H9 (cell line): ENCODE results near the gene MYEF2. TPM values are rescaled to one million over a fixed set of nuclear protein-coding genes. Genes with fewer than 3 reads are reported as not detected.

ENCODE experiments used
- DNase-seq: peaks from one replicate; pipeline ENCODE4 v3.0.0-alpha.2; 2017
- H2AFZ ChIP-seq: one replicate; pipeline ENCODE4 v1.6.1; 2013; ENCODE audit warnings: mild to moderate bottlenecking, low read length, control low read depth, moderate library complexity
- H2AK5ac ChIP-seq: 2 replicates; pipeline ENCODE4 v1.6.1; 2013; ENCODE audit warnings: low read length, control low read depth, mixed read lengths; ENCODE audit not compliant: insufficient read length
- H2BK120ac ChIP-seq: one replicate; pipeline ENCODE4 v1.6.1; 2013; ENCODE audit warnings: low read depth, mild to moderate bottlenecking, low read length, control low read depth, inconsistent platforms; ENCODE audit not compliant: poor library complexity, severe bottlenecking
- H2BK12ac ChIP-seq: 2 replicates; pipeline ENCODE4 v1.6.1; 2013; ENCODE audit warnings: low read length, control low read depth, mixed read lengths, low read depth; ENCODE audit not compliant: insufficient read length
- H2BK15ac ChIP-seq: 2 replicates; pipeline ENCODE4 v1.6.1; 2013; ENCODE audit warnings: low read depth, low read length, control low read depth
- H2BK20ac ChIP-seq: one replicate; pipeline ENCODE4 v1.6.1; 2013; ENCODE audit warnings: low read depth, mild to moderate bottlenecking, low read length, control low read depth, inconsistent platforms; ENCODE audit not compliant: poor library complexity, severe bottlenecking
- H2BK5ac ChIP-seq: 2 replicates; pipeline ENCODE4 v1.6.1; 2013; ENCODE audit warnings: low read length, control low read depth, mixed read lengths; ENCODE audit not compliant: insufficient read length
- H3K14ac ChIP-seq: 2 replicates; pipeline ENCODE4 v1.6.1; 2013; ENCODE audit warnings: low read length, control low read depth; ENCODE audit not compliant: insufficient read depth
- H3K18ac ChIP-seq: 2 replicates; pipeline ENCODE4 v1.6.1; 2013; ENCODE audit warnings: low read depth, mild to moderate bottlenecking, mixed read lengths, low read length, control low read depth; ENCODE audit not compliant: insufficient read length
- H3K23ac ChIP-seq: 2 replicates; pipeline ENCODE4 v1.6.1; 2013; ENCODE audit warnings: low read length, control low read depth, mixed read lengths, low read depth; ENCODE audit not compliant: insufficient read length
- H3K23me2 ChIP-seq: 2 replicates; pipeline ENCODE4 v1.6.1; 2013; ENCODE audit warnings: low read depth, mild to moderate bottlenecking, mixed read lengths, low read length, control low read depth; ENCODE audit not compliant: insufficient read length, poor library complexity, severe bottlenecking
- H3K27ac ChIP-seq: 2 replicates; pipeline ENCODE4 v1.5.1; 2013; ENCODE audit warnings: low read length, control low read depth, mixed read lengths, low read depth; ENCODE audit not compliant: insufficient read length
- H3K27me3 ChIP-seq: 2 replicates; pipeline ENCODE4 v1.6.1; 2013; ENCODE audit warnings: low read length, control low read depth, inconsistent platforms; ENCODE audit not compliant: insufficient read depth
- H3K4ac ChIP-seq: 2 replicates; pipeline ENCODE4 v1.6.1; 2013; ENCODE audit warnings: low read depth, mild to moderate bottlenecking, control low read depth, inconsistent platforms, low read length, moderate library complexity
- H3K4me1 ChIP-seq: 2 replicates; pipeline ENCODE4 v1.6.1; 2013; ENCODE audit warnings: low read length, control low read depth, inconsistent platforms; ENCODE audit not compliant: insufficient read depth
- H3K4me2 ChIP-seq: 2 replicates; pipeline ENCODE4 v1.6.1; 2013; ENCODE audit warnings: low read length, control low read depth, mixed read lengths; ENCODE audit not compliant: insufficient read length, insufficient read depth
- H3K56ac ChIP-seq: 2 replicates; pipeline ENCODE4 v1.6.1; 2013; ENCODE audit warnings: low read depth, mild to moderate bottlenecking, mixed read lengths, low read length, control low read depth; ENCODE audit not compliant: insufficient read length
- H3K79me1 ChIP-seq: 2 replicates; pipeline ENCODE4 v1.6.1; 2013; ENCODE audit warnings: low read depth, mild to moderate bottlenecking, moderate library complexity, low read length, control low read depth, inconsistent platforms; ENCODE audit not compliant: insufficient read depth, poor library complexity, severe bottlenecking
- H3K79me2 ChIP-seq: 2 replicates; pipeline ENCODE4 v1.6.1; 2013; ENCODE audit warnings: low read length, control low read depth, inconsistent platforms; ENCODE audit not compliant: insufficient read depth
- H3K9ac ChIP-seq: 2 replicates; pipeline ENCODE4 v1.6.1; 2013; ENCODE audit warnings: low read length, control low read depth, mixed read lengths; ENCODE audit not compliant: insufficient read length; ENCODE audit errors: extremely low read depth
- H3K9me3 ChIP-seq: one replicate; pipeline ENCODE4 v1.6.1; 2013; ENCODE audit warnings: low read depth, low read length, inconsistent platforms; ENCODE audit not compliant: control insufficient read depth
- H3T11ph ChIP-seq: one replicate; pipeline ENCODE4 v1.6.1; 2013; ENCODE audit warnings: mild to moderate bottlenecking, low read length, control low read depth, inconsistent platforms
- H4K20me1 ChIP-seq: one replicate; pipeline ENCODE4 v1.6.1; 2013; ENCODE audit not compliant: control insufficient read depth, insufficient read length, insufficient read depth
- H4K5ac ChIP-seq: 2 replicates; pipeline ENCODE4 v1.6.1; 2013; ENCODE audit warnings: low read depth, mild to moderate bottlenecking, mixed read lengths, low read length, control low read depth; ENCODE audit not compliant: insufficient read length
- H4K8ac ChIP-seq: replicated peaks from 2 replicates; pipeline ENCODE4 v1.6.1; 2013; ENCODE audit warnings: low read length, control low read depth, mixed read lengths, low read depth; ENCODE audit not compliant: insufficient read length
- H4K91ac ChIP-seq: 2 replicates; pipeline ENCODE4 v1.6.1; 2013; ENCODE audit warnings: low read depth, mild to moderate bottlenecking, moderate library complexity, mixed read lengths, low read length, control low read depth; ENCODE audit not compliant: insufficient read length
- H3K27ac Mint-ChIP-seq, 3 experiments: 2 replicates in 2 of 3; 3 replicates in 1 of 3; pipeline ENCODE4 v1.8.0; 2020 to 2021; ENCODE audit warnings: mixed read lengths in 3 of 3, mild to moderate bottlenecking in 1 of 3, moderate library complexity in 1 of 3
- H3K27me3 Mint-ChIP-seq: 2 replicates; pipeline ENCODE4 v1.8.0; 2021; ENCODE audit warnings: low read depth, mild to moderate bottlenecking, moderate library complexity, mixed read lengths
- H3K36me3 Mint-ChIP-seq, 3 experiments: 2 replicates in 2 of 3; 3 replicates in 1 of 3; pipeline ENCODE4 v1.8.0; 2020 to 2021; ENCODE audit warnings: low read depth in 3 of 3, mixed read lengths in 3 of 3; ENCODE audit not compliant: insufficient read depth in 1 of 3
- H3K4me1 Mint-ChIP-seq, 2 experiments: 2 replicates each; pipeline ENCODE4 v1.8.0; 2020; ENCODE audit warnings: mixed read lengths in 2 of 2
- H3K4me3 Mint-ChIP-seq, 2 experiments: 2 replicates in 1 of 2; 3 replicates in 1 of 2; pipeline ENCODE4 v1.8.0; 2020 to 2021; ENCODE audit warnings: mild to moderate bottlenecking in 2 of 2, mixed read lengths in 2 of 2, moderate library complexity in 1 of 2
- H3K9me3 Mint-ChIP-seq, 2 experiments: 2 replicates in 1 of 2; 3 replicates in 1 of 2; pipeline ENCODE4 v1.8.0; 2020; ENCODE audit warnings: mild to moderate bottlenecking in 2 of 2, mixed read lengths in 2 of 2, moderate library complexity in 1 of 2
- CTCF ChIP-seq: fragments of 200-600 bp; sonication (generic); conservative IDR thresholded peaks from 3 replicates; pipeline ENCODE4 v1.8.0; 2021; ENCODE audit warnings: antibody characterized with exemption, mild to moderate bottlenecking
- WGBS: extraction: QIAGEN DNeasy Blood & Tissue Kit; methylation state at CpG from one replicate; pipeline ENCODE4 v1.1.7; 2013; ENCODE audit warnings: missing lambda C conversion rate, low lambda C conversion rate, mixed read lengths; ENCODE audit not compliant: insufficient read length; ENCODE audit errors: extremely low coverage; 5-methylcytosine and 5-hydroxymethylcytosine counted together
- total RNA-seq: library from RNA; stranded (reverse); gene quantifications from 2 replicates; pipeline ENCODE4 v1.2.1, GENCODE V29; 2021

The MYEF2 gene
- total RNA-seq, 1 experiment from 2014 or later: 85.2 TPM

- Histone ChIP-seq H3K4me2 (no peak overlapping the region), H3K14ac (no peak overlapping the region), H2BK15ac (no peak overlapping the region), H4K8ac (no peak overlapping the region), H3K23ac (no peak overlapping the region), H4K91ac (no peak overlapping the region), H3K9me3 (no peaks in the 10 kb centered on the region), H4K5ac (no peak overlapping the region), H3K9ac (no peak overlapping the region), H3K18ac (no peak overlapping the region), H2BK5ac (no peak overlapping the region), H3T11ph (no peak overlapping the region), H3K79me1 (no peaks in the 10 kb centered on the region), H3K4me1 (peaks cover 3% of the 10 kb centered on the region; the same call in 1 of the 2 replicates), H2BK120ac (no peak overlapping the region), H2BK20ac (no peak overlapping the region), H4K20me1 (no peaks in the 10 kb centered on the region), H3K27me3 (no peaks in the 10 kb centered on the region), H3K23me2 (no peaks in the 10 kb centered on the region), H2AK5ac (no peak overlapping the region), H3K79me2 (no peaks in the 10 kb centered on the region), H3K27ac (no peak overlapping the region), H2BK12ac (no peak overlapping the region), H3K56ac (no peak overlapping the region), H2AFZ (no peak overlapping the region), H3K4ac (no peak overlapping the region)
- WGBS: no CpG with 5 or more reads among the region's 8 CpGs
- Mint-ChIP-seq H3K36me3 (no peaks in the 10 kb centered on the region), H3K9me3 (no peaks in the 10 kb centered on the region), H3K4me1 (peaks cover 9 to 11% of the 10 kb centered on the region in 2 experiments), H3K27me3 (no peaks in the 10 kb centered on the region; the same call in 1 of the 2 replicates), H3K4me3 (no peak overlapping the region), H3K27ac (0 out of 7 replicates have a peak overlapping the region, but pooled peaks of 1 of the 3 experiments have one; percentile 10)
- no peak for DNase-seq
- TF ChIP-seq CTCF: no peak
Observed at GRCh38 chr15:48121849-48122248, 56.2 kb downstream of the MYEF2 start.
